Suprapubic skin (tissue), 4 donors: Measurements from ENCODE around the gene FBLN1.

Experiments
- EP300 ChIP-seq: sonication (generic); formaldehyde crosslinking; IDR thresholded peaks from one replicate; pipeline ENCODE4 v1.6.1; 2017; ENCODE audit warnings: antibody characterized with exemption
- POLR2A ChIP-seq, 2 donors: fragments of 450-650 bp; IDR thresholded peaks; one replicate each; pipeline ENCODE4 v1.6.1; 2017; ENCODE audit warnings: antibody characterized with exemption in 2 of 2, mild to moderate bottlenecking in 2 of 2, moderate library complexity in 2 of 2
- POLR2AphosphoS5 ChIP-seq, 3 donors: sonication (generic); formaldehyde crosslinking; IDR thresholded peaks; one replicate each; pipeline ENCODE4 v1.6.1; 2017; ENCODE audit warnings: antibody characterized with exemption in 3 of 3
- TF ChIP-seq, protein P1 (sequence below), 2 donors: fragments of 200-600 bp in 1 of 2; fragments of 450-650 bp in 1 of 2; sonication (generic) in 1 of 2; IDR thresholded peaks; one replicate each; pipeline ENCODE4 v1.5.1; 2016 to 2019; ENCODE audit warnings: antibody characterized with exemption in 2 of 2, mild to moderate bottlenecking in 1 of 2, moderate library complexity in 1 of 2

DNA sequence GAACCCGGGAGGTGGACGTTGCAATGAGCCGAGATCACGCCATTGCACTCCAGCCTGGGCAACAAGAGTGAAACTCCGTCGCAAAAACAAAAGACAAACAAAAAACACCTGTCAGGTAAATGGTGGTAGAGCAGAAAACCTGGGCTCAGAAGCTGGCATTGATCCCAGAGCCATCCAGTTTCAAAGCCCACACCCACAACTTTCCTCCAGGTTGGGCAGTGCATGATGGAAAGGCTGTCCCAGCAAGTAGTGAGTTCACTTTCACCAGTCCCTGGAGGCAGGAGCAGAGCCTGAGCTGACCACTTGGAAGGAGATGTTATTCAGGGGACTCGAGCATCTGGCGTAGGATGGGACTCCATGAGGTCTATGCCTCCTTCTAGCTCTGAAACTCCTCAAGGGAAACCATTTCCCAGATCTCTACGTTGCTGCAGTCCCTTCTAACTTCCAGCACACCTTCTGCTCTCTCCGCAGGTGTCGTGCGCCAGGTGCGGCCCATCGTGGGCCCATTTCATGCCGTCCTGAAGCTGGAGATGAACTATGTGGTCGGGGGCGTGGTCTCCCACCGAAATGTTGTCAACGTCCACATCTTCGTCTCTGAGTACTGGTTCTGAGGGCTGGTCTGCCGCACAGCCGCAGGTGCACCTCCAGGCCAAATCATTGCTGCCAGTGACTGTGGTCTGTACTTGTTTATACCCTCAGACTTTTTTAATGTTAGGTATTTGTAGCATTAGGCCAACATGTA is 97.3 kb downstream of the FBLN1 start:
- TF ChIP-seq EP300, result no peak
- TF ChIP-seq, protein P1, sequence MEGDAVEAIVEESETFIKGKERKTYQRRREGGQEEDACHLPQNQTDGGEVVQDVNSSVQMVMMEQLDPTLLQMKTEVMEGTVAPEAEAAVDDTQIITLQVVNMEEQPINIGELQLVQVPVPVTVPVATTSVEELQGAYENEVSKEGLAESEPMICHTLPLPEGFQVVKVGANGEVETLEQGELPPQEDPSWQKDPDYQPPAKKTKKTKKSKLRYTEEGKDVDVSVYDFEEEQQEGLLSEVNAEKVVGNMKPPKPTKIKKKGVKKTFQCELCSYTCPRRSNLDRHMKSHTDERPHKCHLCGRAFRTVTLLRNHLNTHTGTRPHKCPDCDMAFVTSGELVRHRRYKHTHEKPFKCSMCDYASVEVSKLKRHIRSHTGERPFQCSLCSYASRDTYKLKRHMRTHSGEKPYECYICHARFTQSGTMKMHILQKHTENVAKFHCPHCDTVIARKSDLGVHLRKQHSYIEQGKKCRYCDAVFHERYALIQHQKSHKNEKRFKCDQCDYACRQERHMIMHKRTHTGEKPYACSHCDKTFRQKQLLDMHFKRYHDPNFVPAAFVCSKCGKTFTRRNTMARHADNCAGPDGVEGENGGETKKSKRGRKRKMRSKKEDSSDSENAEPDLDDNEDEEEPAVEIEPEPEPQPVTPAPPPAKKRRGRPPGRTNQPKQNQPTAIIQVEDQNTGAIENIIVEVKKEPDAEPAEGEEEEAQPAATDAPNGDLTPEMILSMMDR (IDR thresholded peaks at IDR 0.05), result no peak
- TF ChIP-seq POLR2A (IDR thresholded peaks at IDR 0.05), result no peak
- no peak for TF ChIP-seq POLR2AphosphoS5 (IDR thresholded peaks at IDR 0.05)
